HL-60/S4 treated with retinoic acid at 250 ng/mL for 4 days and 3 days (cell line): ENCODE results near the gene SORBS1.

Experiments used
- in situ Hi-C: fragments of 300-500 bp; cut with MboI; formaldehyde crosslinking; loops from 2 replicates; pipeline ENCODE4 v1.7.0; 2022; ENCODE audit warnings: low sequenced_read_pairs

SORBS1 gene

DNA sequence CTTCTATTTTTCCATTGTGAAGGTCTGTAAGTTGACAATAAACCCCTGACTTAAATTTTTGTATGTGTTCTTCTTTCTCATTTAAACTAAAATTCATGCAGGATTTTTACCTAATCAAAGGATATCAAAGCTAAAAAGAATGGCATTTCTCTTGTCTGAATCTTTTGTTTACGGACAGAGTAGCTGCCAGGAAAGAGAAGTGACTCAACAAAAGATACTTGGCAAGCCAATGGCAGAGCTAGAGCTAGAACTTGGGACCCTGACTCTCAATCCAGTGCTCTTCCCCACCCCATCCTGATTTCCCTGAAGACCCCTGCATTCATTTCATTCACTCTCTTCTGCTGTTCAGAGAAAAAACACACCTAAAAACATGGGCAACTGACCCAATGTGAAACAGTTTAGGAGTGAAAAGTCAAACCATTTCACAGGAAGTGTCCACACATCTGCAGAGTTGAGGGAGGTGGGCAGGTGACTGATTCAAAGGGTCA lies 230.2 kb downstream of the SORBS1 start:
- in situ Hi-C loops = no loop called here

DNA sequence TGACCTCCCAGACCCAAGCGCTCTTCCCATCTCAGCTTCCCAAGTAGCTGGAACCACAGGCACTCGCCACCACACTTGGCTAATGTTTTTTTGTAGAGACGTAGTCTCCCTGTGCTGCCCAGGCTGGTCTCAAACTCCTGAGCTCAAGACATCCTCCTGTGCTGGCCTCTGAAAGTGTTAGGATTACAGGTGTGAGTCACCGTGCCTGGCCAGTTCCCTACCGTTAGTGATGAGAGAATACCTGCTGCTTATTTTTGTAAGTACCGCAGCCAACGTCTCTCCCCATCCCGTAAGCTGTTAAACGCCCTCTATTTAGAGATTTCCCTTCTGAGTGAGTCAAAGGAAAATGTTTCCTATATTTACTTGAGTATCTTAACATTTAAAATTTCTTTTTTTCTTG lies 231.9 kb downstream of the SORBS1 start:
- in situ Hi-C loops = no loop called here

DNA sequence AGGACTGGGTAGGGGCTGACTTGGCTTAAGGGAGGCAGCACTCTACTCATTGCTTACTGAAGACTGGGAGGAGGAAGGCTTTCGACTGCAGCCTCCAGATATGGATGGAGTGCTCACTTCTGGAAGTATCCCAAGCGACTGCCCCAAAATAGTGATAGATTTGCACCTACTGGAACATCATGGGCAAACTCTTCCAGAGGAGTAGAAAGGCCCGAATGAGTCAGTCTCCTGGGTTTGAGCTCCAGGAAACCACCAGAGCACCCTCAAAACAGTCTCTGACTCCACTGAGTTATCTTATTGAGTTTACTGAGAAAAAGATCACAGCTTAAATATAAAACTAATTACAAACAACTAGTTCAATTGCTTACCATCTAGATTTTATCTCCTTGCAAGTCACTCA lies 233.2 kb downstream of the SORBS1 start:
- in situ Hi-C loops = no loop called here

DNA sequence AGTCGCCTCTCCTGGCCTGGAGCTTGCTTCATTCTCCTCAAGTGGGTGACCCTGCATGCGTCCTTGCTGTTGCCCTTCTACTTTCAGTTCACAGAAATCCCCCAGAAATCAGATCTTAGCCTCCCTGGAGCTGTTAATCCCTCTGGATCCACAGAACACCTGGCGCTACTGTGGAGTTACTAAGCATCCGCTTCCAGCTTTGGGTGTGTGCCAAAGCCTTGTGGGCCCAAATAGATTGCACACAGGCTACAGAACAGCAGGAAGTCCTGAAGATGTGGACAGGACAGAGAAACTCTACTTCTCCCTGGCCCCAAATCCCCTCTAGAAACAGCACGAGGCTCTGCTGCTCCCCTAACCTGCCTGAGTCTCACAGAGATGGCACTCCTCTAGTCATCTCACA lies 233.8 kb downstream of the SORBS1 start:
- in situ Hi-C loops = no loop called here

DNA sequence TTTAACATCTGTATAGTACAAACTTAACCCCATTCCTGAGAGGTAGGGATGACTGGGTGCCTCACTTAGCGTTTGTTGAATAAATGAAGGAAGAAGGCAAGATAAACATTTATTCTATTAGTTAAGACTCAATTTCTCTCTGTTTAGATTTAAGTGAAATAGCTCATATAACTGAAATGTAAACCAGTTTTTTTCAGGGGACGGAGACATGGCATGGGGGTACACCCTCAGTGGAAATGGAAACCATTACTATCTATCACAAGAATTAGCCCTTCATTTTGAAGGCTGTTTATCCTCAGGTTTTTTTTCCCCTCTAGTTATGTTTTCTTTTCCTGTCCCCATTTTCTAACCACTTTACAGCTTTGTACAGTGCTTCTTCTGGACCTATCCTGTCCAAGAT lies 234.8 kb downstream of the SORBS1 start:
- in situ Hi-C loops = no loop called here

DNA sequence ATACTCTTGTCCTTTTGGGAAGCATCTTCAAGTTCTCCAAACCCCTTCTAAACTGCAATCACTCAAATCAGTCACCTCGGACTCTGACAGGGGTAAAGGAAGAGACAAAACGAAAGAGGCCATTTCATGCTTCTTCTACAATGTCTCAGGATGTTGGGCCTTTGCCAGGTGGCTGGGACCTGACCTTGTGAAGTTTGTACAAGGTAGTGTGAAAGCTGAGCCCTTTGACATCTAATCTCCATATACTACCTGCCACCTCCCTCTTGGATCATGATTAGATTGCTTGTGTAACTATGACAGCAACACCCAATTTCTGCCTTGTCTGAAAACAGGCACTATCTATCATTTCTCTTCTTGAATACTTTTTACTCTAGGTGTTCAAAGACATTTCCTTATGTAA lies 235.3 kb downstream of the SORBS1 start:
- in situ Hi-C loops = no loop called here

DNA sequence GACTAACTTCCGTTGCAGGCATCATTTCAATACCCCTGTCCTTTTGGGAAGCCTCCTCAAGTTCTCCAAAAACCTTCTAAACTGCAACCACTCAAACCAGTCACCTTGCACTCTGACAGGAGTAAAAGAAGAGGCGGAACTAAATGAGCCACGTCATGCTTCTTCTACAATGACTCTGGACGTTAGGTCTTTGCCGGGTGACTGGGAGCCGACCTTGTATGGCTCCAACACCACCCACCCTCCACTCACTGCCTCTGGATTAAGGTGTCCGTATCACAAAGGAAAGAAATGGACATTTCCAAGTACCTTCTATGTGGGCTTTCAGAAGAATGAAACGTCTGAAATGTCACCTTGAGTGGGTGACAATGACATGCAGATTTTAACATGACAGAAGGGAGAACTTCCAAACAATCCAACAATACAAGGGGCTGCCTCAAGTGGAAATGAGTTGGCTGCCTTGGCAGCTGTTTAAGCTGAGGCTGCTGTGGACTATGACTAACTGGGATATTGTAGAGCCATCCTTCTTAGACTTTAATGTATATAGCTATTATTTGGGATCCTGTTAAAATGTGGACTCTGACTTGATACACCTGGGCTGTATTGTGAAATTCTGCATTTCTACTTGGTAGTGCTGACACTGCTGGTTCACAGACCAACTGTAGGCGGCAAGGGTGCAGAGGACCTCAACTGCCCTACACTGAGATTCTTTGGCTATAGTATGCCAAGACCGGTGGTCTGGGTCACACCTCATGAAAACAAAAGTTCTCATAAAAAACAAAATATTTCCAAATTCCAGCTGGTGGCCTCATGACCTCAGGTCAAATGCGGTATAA lies 236.5 kb downstream of the SORBS1 start:
- in situ Hi-C loops = no loop called here

DNA sequence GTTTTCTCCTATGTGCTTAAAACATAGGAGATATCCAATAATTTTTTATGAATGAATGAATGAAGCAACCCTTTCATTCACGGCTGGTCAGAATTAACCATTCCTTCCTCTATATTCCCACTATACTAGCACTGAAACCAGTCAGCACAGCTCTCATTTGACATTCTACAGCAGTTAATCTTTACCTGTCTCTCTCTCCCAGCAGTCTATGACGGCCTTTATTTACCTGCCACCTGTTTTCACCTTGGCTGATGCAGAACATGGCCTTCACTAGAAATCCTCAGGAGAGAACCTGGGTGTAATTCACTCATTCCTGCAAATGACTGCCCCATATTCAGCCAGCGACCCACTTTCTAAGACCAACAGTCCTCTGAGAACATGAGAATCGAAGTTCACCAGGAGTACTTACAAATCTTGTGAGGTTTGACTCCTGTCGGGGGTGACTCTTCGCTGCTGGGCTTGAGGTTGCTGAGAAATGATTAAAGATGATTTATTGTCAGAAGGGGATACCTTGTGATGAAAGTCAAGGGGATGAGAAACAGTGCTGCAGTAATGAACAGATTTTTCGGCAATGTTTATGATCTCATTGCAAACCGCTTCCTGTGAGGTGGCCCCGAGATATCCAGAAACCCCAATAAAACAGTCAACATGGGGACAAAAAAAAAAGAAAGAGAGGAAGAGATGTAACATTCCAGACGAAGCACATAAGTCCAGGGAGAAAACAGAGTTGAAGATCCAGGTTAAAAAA lies 239.4 kb downstream of the SORBS1 start:
- in situ Hi-C loops = no loop called here

DNA sequence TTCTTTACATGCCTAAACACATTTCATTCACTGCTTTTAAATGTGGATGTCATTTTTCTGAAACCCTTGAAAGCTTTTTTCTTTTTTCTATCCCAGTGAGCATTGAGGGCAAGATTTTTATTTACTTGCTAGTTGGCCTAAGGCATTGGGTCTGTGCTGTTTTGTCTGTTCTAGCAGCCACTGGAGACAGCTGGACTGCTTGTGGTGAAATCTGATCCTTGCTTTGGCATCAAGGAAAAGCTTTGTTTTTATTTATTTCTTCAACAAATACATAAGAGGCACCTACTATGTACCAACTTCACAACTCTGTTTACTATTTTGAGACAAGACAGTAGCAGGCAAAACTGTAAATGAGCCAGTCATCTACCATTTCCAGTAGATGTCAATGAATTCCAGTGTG lies 241.9 kb downstream of the SORBS1 start:
- in situ Hi-C loops = no loop called here

DNA sequence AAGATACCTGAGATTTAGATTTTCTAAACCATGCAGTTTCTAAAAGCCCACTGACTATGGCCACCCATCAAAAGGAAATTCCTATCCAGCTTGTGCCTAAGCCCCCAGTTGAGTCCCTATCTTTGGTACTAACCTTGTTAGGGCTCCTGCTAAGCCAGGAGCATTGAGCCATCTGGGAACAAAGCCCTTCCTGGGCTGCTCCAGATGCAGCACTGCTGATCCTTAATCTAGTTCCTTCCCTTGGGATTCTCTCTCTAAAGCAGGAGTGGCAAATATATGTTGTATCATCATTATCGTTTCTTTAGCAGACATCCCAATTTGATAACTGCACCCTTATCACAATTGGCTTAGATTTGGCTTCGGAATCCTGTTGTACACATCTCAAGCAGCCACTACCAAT lies 245.7 kb downstream of the SORBS1 start:
- in situ Hi-C loops = no loop called here

DNA sequence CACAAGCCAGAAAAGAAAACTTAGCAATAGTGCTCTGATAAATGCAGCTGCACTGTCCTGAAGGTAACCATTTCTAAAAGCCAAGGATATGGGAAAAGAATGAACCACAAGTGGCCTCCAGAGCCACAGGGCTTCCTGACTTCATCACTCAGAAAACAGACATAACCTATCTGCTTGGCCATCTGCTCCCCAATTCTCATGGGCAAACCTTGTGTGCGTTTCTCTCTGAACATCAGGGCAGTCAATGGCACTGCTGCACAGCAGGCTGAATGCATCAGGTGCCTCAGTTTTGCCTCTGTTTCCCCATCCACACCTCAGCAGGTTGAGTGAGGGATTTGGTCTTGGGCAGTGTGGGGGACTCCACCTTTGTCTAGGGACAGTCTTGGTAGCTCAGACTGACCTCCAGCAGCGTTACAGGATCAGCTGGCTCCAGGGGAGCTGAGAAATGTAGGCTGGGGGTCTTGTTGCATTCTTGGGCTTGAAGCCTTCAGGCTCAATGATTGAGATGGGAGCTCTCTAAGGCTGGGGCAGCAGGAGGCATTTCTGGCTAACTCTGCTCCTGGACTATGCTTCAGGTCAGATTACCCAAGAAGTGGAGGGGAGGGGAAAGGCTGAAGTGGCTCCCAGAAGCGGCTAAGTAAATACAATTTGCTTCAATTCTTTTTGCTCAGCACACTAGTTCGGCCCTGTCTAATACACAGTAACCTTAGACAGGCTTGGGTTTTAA lies 246.8 kb downstream of the SORBS1 start:
- in situ Hi-C loops = no loop called here

DNA sequence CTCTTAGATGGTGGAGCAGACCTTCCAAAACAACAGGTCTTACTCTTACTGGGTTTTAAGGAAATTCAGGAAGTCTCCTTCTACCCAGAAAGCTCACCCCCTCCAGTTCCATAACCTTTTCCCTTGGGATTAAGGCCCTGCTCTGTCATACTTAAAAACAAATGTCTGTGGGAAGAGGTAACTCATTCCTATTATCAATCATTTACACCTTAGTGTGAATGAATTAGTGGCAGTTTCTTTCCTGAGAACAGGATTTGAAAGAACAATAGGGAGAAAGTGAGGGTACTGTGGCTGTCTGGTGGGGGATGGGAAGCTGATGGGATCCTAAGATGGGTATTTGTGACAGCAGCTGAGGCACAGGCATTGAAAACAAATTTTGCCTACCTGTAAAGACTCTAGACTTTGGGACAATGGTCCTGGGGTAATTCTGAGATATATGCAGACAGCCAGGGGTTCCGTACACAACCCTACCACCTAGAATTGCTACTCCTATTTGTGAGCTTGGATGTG lies 248.1 kb downstream of the SORBS1 start:
- in situ Hi-C loops = no loop called here

DNA sequence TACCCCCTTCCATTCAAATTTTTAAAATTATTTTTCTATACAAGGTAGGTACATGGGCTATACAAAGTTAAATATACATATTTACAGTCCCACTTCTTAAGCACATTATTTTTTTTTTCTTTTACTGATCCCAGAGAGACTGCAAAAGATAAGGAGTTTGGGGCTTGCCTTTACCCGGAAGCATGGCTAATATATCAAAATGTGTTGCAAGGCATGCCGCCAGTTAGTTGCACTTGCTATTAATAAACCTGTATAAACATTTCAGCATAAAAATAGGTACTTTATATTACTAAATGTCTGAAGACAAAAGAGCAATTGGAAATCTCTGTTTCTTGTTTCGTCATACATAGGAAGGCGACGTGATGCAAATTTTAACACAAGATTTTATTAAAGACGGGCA lies 248.9 kb downstream of the SORBS1 start:
- in situ Hi-C loops = no loop called here

DNA sequence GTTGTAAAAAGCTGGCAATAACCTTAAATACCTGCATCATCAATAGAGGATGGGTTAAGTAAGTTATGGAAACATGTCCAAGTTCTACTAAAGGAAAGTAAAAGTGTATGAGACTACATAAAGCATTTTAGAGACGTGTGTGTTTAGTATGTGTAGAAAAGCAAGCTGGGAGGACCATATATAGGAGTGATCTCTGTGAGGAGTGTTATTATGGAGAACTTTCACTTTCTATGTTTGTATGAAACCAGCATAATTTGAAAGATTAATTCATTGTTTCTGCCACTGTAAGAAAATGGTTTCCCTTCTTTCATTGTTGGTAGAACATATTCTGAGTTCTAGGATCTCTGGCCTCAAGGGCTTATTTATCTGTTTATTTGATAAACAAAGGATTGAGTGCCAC lies 251.2 kb downstream of the SORBS1 start:
- in situ Hi-C loops = no loop called here

DNA sequence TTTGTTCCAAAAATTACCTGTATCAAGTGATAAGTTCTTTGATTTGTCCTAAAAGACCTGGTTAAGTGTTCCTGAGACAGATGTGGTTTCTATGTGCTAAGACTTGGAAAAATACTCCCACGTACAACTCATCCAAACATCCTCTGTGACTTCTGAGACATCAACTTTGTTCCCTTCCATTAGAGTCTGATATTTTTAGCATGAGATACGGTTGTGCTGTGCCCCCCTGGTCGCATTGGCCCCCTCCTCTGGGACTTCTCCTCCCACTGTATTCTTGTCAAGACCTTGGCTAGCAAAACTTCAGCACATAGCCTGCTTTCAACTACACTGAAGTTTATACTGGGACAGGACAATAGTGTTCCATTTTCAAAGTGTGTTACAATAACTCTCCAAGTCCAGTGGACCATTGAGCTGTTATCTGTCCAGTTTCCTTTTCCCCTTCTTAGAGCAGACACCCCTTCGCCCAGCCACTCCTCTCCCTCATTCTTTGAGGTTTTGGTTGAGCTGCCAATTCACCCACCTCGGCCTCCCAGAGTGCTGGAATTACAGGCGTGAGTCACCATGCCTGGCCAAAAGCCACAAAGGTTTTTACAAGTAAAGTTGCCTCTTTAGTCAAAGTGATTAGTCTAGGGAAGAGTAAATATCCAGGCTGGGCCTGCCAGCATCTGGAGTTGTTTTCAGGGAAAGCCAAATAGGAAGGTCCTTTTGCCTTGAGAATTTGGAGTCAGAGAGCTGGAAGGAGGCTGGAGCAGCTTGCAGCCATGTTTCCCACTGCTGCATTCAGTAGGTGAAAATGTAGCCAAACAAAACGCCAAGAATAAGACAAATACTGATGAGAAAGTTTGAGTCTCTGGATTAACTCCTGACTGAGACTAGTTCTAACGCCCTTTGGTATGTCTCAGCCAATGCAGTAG lies 252.5 kb downstream of the SORBS1 start:
- in situ Hi-C loops = no loop called here

DNA sequence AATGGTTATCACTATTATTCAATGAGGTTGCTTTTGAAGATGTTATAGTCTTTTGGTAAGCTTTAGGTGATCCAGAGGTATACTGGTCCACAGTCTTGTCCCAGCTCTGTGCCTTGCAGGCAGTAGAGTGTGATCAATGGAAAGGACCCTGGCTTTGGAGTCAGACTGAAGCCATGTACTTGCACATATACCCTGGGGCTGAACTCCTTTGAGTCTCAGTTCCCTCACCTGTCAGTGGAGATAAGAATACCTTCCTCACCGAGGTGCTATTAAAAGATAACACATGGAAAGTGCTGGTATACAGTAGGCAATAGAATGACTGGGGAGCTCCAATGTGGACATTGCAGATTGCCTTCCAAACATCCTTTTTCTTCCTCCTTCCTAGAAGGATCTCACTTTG lies 254.3 kb downstream of the SORBS1 start:
- in situ Hi-C loops = no loop called here

DNA sequence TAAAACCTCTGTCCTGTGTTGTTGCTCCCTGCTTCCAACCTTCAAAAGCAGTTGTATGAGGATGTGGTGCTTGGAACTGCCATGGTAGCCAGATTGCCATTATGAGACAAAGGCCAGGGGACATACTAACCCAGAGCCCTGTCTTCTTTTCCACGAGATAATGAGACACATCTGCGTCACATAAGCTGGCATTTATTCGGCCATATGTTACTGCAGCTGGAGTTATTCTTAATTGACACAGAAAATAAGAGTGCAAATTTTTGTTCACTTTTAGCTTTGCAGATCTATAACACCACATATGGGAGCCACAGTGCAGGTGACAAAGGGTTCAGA lies 254.9 kb downstream of the SORBS1 start:
- in situ Hi-C loops = no loop called here

DNA sequence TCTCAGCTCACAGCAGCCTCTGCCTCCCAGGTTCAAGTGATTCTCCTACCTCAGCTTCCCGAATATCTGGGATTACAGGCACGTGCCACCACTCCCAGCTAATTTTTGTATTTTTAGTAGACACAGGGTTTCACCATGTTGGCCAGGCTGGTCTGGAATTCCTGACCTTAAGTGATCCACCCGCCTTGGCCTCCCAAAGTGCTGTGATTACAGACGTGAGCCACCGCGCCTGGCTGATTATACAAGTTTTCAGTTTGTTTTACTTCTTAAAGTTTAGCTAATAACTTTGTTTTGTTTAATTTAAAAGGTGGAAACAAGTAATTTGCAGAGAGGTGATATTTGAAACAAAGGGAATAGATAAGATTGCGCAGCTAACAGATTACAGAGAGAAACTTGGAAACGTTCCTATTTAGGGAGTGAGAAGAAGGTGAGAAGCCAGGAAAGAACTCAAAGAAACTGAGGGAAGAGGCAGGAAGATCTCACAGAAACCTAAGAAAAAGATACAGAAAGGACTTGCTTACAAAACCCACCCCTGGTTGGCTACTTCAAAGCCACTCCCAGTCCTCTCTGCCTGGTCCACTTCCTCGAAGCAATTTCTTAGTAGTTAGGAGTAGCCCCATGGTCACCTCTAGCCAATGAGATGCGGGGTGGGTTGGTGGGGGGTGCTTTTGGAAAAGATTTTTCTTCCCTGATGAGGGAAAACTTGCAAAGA lies 255.4 kb downstream of the SORBS1 start:
- in situ Hi-C loops = no loop called here

DNA sequence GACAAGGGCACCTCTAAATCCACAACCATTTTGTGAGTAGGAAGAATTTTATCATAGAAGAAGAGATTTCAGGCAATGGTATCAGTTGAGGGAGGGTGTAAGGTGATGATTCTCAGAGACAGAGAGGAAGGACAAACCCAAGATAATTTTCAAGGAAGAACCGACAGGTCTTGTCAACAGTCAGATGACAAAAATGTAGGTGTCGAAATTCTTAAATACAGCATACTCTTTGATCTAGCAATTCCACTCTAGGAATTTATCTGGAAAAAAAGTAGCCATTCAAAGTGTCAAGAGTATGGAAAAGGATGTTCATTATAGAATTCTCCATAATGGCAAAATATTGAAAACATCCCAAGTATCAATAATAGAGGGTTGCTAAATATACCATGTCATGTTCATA lies 256.2 kb downstream of the SORBS1 start:
- in situ Hi-C loops = no loop called here

DNA sequence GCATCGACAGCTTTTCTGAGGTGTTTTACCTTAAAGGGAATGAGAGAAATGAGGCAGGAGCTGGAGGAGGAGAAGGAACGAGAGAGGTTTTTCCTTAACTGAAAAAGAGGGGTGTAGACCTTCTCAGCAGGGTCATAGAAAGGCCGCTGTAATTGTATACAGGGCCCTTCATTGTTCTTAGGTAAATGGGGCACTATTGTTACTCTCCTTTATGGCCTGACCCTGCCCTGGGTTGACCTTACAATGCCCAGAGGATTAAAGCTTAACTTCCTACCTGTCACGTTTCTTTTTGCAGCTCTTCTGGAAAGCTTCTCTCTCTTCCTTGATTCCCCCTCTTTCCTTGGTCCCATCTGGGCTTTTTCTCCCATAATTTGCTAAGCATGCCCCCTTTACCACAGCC lies 256.7 kb downstream of the SORBS1 start:
- in situ Hi-C loops = no loop called here
